Hepatocyte (in vitro differentiated cells): Measurements from ENCODE around the gene DIP2C. TPM values are rescaled to one million over a fixed set of nuclear protein-coding genes. Genes with fewer than 3 reads are reported as not detected.

ENCODE experiments used
- DNase-seq: peaks from one replicate; pipeline ENCODE4 v3.0.0-alpha.2; 2016; ENCODE audit warnings: low spot score
- H2AFZ ChIP-seq: fragments of 200-600 bp; sonication (generic); 2 replicates; pipeline ENCODE4 v1.6.0; 2016; ENCODE audit warnings: antibody characterized with exemption, mild to moderate bottlenecking
- H3K27ac ChIP-seq: fragments of 200-600 bp; sonication (generic); 2 replicates; pipeline ENCODE4 v1.5.1; 2016; ENCODE audit warnings: mild to moderate bottlenecking
- H3K27me3 ChIP-seq: fragments of 200-600 bp; sonication (generic); 2 replicates; pipeline ENCODE4 v1.6.1; 2016
- H3K36me3 ChIP-seq: fragments of 200-600 bp; sonication (generic); replicated peaks from 2 replicates; pipeline ENCODE4 v1.5.1; 2016; ENCODE audit warnings: low read depth; ENCODE audit not compliant: insufficient read depth
- H3K4me1 ChIP-seq: fragments of 200-600 bp; sonication (generic); 2 replicates; pipeline ENCODE4 v1.5.1; 2016; ENCODE audit warnings: mild to moderate bottlenecking, moderate library complexity; ENCODE audit not compliant: insufficient read depth
- H3K4me2 ChIP-seq: fragments of 200-600 bp; sonication (generic); 2 replicates; pipeline ENCODE4 v1.6.0; 2016
- H3K4me3 ChIP-seq: fragments of 200-600 bp; sonication (generic); 2 replicates; pipeline ENCODE4 v1.5.1; 2016; ENCODE audit warnings: mild to moderate bottlenecking
- H3K79me2 ChIP-seq: fragments of 200-600 bp; sonication (generic); 2 replicates; pipeline ENCODE4 v1.6.0; 2017; ENCODE audit warnings: mild to moderate bottlenecking
- H3K9me2 ChIP-seq: fragments of 200-600 bp; sonication (generic); replicated peaks from 2 replicates; pipeline ENCODE4 v1.6.0; 2017; ENCODE audit warnings: mild to moderate bottlenecking; ENCODE audit not compliant: insufficient read depth
- H3K9me3 ChIP-seq: fragments of 200-600 bp; sonication (generic); 2 replicates; pipeline ENCODE4 v1.5.1; 2016; ENCODE audit warnings: low read depth, mild to moderate bottlenecking
- H4K20me1 ChIP-seq: fragments of 200-600 bp; sonication (generic); 2 replicates; pipeline ENCODE4 v1.6.0; 2016; ENCODE audit warnings: mild to moderate bottlenecking; ENCODE audit not compliant: insufficient read depth, poor library complexity, severe bottlenecking
- CTCF ChIP-seq: fragments of 200-600 bp; sonication (generic); IDR thresholded peaks from 2 replicates; pipeline ENCODE4 v1.5.1; 2016; ENCODE audit warnings: antibody characterized with exemption, mild to moderate bottlenecking; ENCODE audit not compliant: poor library complexity
- EZH2 ChIP-seq: fragments of 200-600 bp; sonication (generic); IDR thresholded peaks from 2 replicates; pipeline ENCODE4 v1.6.1; 2016; ENCODE audit warnings: antibody characterized with exemption, mild to moderate bottlenecking, borderline replicate concordance
- EZH2phosphoT487 ChIP-seq: fragments of 200-600 bp; sonication (generic); IDR thresholded peaks from one replicate; pipeline ENCODE4 v1.6.1; 2018; ENCODE audit warnings: antibody characterized with exemption, mild to moderate bottlenecking, low read depth, moderate library complexity; ENCODE audit not compliant: unreplicated experiment, severe bottlenecking
- WGBS: methylation state at CpG from one replicate; pipeline ENCODE4 v1.1.6; 2016; ENCODE audit warnings: low lambda C conversion rate; ENCODE audit errors: missing lambda C conversion rate; 5-methylcytosine and 5-hydroxymethylcytosine counted together
- polyA plus RNA-seq: library from polyadenylated mRNA; unstranded; fragments of >200 nt; fragmentation: Nextera tagmentation; extraction: Ambion mirVana; gene quantifications from 2 replicates; pipeline ENCODE4 v1.2.1, GENCODE V29; 2016
- total RNA-seq: library from RNA; depleted of rRNA; stranded (reverse); fragments of >200 nt; gene quantifications from 2 replicates; pipeline ENCODE4 v1.2.3, GENCODE V29; 2014

Gene DIP2C
- total and polyA plus RNA-seq, 2 experiments from 2014 or later = 11.1 to 12.8 TPM

- no peak for DNase-seq
- H3K4me1 ChIP-seq = peaks cover 9% of the 10 kb centered on the region
- 94% methylated on average over 15 of the region's 19 CpGs for WGBS
- H4K20me1 ChIP-seq = peaks cover 66% of the 10 kb centered on the region
- no peak overlapping the region for H3K4me2 ChIP-seq
- no peaks in the 10 kb centered on the region for H3K27me3 ChIP-seq
- no peak overlapping the region for H3K27ac ChIP-seq
- no peak overlapping the region for H2AFZ ChIP-seq
- no peak overlapping the region for H3K4me3 ChIP-seq
- H3K9me2 ChIP-seq = no peaks in the 10 kb centered on the region
- no peaks in the 10 kb centered on the region for H3K36me3 ChIP-seq
- no peaks in the 10 kb centered on the region for H3K9me3 ChIP-seq
- TF ChIP-seq EZH2 (no peak), CTCF (no peak), EZH2phosphoT487 (no peak)
- H3K79me2 ChIP-seq = peaks cover 76% of the 10 kb centered on the region
Measured at GRCh38 chr10:686155-686931, 3.1 kb downstream of the DIP2C start.

- Histone ChIP-seq H3K4me2 (no peak overlapping the region), H3K9me3 (no peaks in the 10 kb centered on the region), H3K4me1 (peaks cover 9% of the 10 kb centered on the region), H4K20me1 (peaks cover 73% of the 10 kb centered on the region), H3K36me3 (no peaks in the 10 kb centered on the region), H3K9me2 (no peaks in the 10 kb centered on the region), H3K4me3 (no peak overlapping the region), H2AFZ (no peak overlapping the region), H3K79me2 (peaks cover 83% of the 10 kb centered on the region), H3K27ac (no peak overlapping the region), H3K27me3 (no peaks in the 10 kb centered on the region)
- DNase-seq = no peak
- no peak for TF ChIP-seq CTCF
- WGBS = 86% methylated on average over 7 of the region's 7 CpGs
Measured at GRCh38 chr10:685613-686012, 3.9 kb downstream of the DIP2C start.

- peak overlapping the region; percentile 38 for H3K4me2 ChIP-seq
- WGBS = 76% methylated on average over 23 of the region's 23 CpGs
Measured at GRCh38 chr10:683448-684071, 5.9 kb downstream of the DIP2C start.

More at GRCh38 chr10:683448-684071, 5.9 kb downstream of the DIP2C start:
- Histone ChIP-seq H3K27me3 (no peaks in the 10 kb centered on the region), H2AFZ (no peak overlapping the region), H3K27ac (no peak overlapping the region), H4K20me1 (peaks cover 84% of the 10 kb centered on the region), H3K4me3 (no peak overlapping the region), H3K9me3 (no peaks in the 10 kb centered on the region), H3K4me1 (peaks cover 9% of the 10 kb centered on the region), H3K9me2 (no peaks in the 10 kb centered on the region), H3K36me3 (no peaks in the 10 kb centered on the region), H3K79me2 (peaks cover 90% of the 10 kb centered on the region)
- DNase-seq = peak; percentile 50
- TF ChIP-seq CTCF (no peak), EZH2 (no peak), EZH2phosphoT487 (no peak)
